Measurements from ENCODE around the gene MTCH2. TPM values are rescaled to one million over a fixed set of nuclear protein-coding genes. Genes with fewer than 3 reads are reported as not detected.

MTCH2 gene
- polyA plus RNA-seq, 1 donor (not counting 4 experiments of a cell fraction or from before 2014, with no cell fraction given) = 185 TPM

DNA sequence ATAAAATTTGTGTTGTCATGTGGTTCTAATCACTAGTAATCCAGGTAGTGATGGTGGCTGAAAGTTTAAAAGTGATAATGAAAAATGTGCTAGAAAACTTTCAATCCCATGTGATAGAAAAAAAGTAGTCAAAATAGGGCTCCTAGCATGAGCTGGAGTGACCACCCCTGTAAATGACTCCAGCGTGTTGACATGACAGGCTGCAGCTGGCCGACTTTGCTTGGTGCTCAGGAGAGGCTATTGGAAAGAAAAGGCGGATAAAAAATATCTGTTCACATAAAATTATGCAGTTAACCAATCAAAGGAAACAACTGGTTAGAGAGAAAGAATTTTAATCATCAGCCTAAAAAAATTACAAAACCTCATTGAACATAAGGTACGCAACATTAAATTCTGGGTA lies 16.9 kb upstream of the MTCH2 start:
- TF ChIP-seq CTCF (optimal IDR thresholded peaks at IDR 0.05 in 1 of 3, IDR thresholded peaks at IDR 0.05 in 1 of 3, conservative IDR thresholded peaks at IDR 0.05 in 1 of 3; ENCODE audit: extremely low read depth in 1 of 3, insufficient read depth in 2 of 3, low read length in 3 of 3) (no peak), EZH2 (IDR thresholded peaks at IDR 0.05; ENCODE audit: low read length) (no peak)
- no peak overlapping the region for H3K9ac ChIP-seq (ENCODE audit: control insufficient read depth, extremely low read depth, insufficient read depth, low read length)
- H3K4me1 ChIP-seq (ENCODE audit: control insufficient read depth, extremely low read depth, insufficient read depth, low read length) = peaks cover 6% of the 10 kb centered on the region
- FAIRE-seq (no peak), DNase-seq (ENCODE audit: low read depth, low spot score) (no peak)
- no peaks in the 10 kb centered on the region for H3K9me1 ChIP-seq (ENCODE audit: control insufficient read depth, extremely low read depth, insufficient read depth, low read length)
- no peaks in the 10 kb centered on the region for H3K27me3 ChIP-seq (ENCODE audit: control insufficient read depth, extremely low read depth, insufficient read depth, low read length)
- H3K9me3 ChIP-seq (ENCODE audit: control insufficient read depth, low read depth, low read length) = no peaks in the 10 kb centered on the region
- dilution Hi-C loops (cut with MboI; ENCODE audit: extremely low pct_ligation_motif_present, low sequenced_read_pairs) = no loop called here
- H4K20me1 ChIP-seq (ENCODE audit: control insufficient read depth, extremely low read depth, insufficient read depth, low read length) = no peaks in the 10 kb centered on the region
- no peaks in the 10 kb centered on the region for H3K79me2 ChIP-seq (ENCODE audit: control insufficient read depth, insufficient read depth, low read length)
- H3K4me2 ChIP-seq (ENCODE audit: control insufficient read depth, extremely low read depth, insufficient read depth, low read depth, low read length) = no peak overlapping the region
- H3K4me3 ChIP-seq (ENCODE audit: control insufficient read depth in 2 of 3, extremely low read depth in 1 of 3, insufficient read depth in 2 of 3, low read depth in 1 of 3, low read length in 3 of 3) = no peak overlapping the region
- H3K36me3 ChIP-seq (ENCODE audit: control insufficient read depth in 2 of 2, extremely low read depth in 1 of 2, insufficient read depth in 2 of 2, low read length in 2 of 2) = no peaks in the 10 kb centered on the region
- no peak overlapping the region for H3K27ac ChIP-seq (ENCODE audit: control insufficient read depth, insufficient read depth, low read length)
- no peak overlapping the region for H2AFZ ChIP-seq (ENCODE audit: control insufficient read depth, low read length)

GRCh38 chr11:47656260-47656885 lies 14.0 kb upstream of the MTCH2 start:
- H3K36me3 ChIP-seq (ENCODE audit: control insufficient read depth in 2 of 2, extremely low read depth in 1 of 2, insufficient read depth in 2 of 2, low read length in 2 of 2) = no peaks in the 10 kb centered on the region
- DNase-seq (ENCODE audit: low read depth, low spot score) = no peak
- no peaks in the 10 kb centered on the region for H3K4me1 ChIP-seq (ENCODE audit: control insufficient read depth, extremely low read depth, insufficient read depth, low read length)
- H3K79me2 ChIP-seq (ENCODE audit: control insufficient read depth, insufficient read depth, low read length) = no peaks in the 10 kb centered on the region
- H3K9ac ChIP-seq (ENCODE audit: control insufficient read depth, extremely low read depth, insufficient read depth, low read length) = no peak overlapping the region
- no peak overlapping the region for H3K4me2 ChIP-seq (ENCODE audit: control insufficient read depth, extremely low read depth, insufficient read depth, low read depth, low read length)
- no peaks in the 10 kb centered on the region for H3K9me1 ChIP-seq (ENCODE audit: control insufficient read depth, extremely low read depth, insufficient read depth, low read length)
- H3K9me3 ChIP-seq (ENCODE audit: control insufficient read depth, low read depth, low read length) = no peaks in the 10 kb centered on the region
- H4K20me1 ChIP-seq (ENCODE audit: control insufficient read depth, extremely low read depth, insufficient read depth, low read length) = no peaks in the 10 kb centered on the region
- H3K4me3 ChIP-seq (ENCODE audit: control insufficient read depth in 2 of 3, extremely low read depth in 1 of 3, insufficient read depth in 2 of 3, low read depth in 1 of 3, low read length in 3 of 3) = no peak overlapping the region
- dilution Hi-C loops (cut with MboI; ENCODE audit: extremely low pct_ligation_motif_present, low sequenced_read_pairs) = no loop called here
- H3K27ac ChIP-seq (ENCODE audit: control insufficient read depth, insufficient read depth, low read length) = no peak overlapping the region
- H2AFZ ChIP-seq (ENCODE audit: control insufficient read depth, low read length) = no peak overlapping the region
- TF ChIP-seq CTCF (optimal IDR thresholded peaks at IDR 0.05 in 1 of 3, IDR thresholded peaks at IDR 0.05 in 1 of 3, conservative IDR thresholded peaks at IDR 0.05 in 1 of 3; ENCODE audit: extremely low read depth in 1 of 3, insufficient read depth in 2 of 3, low read length in 3 of 3) (no peak), EZH2 (IDR thresholded peaks at IDR 0.05; ENCODE audit: low read length) (no peak)
- FAIRE-seq = no peak
- no peaks in the 10 kb centered on the region for H3K27me3 ChIP-seq (ENCODE audit: control insufficient read depth, extremely low read depth, insufficient read depth, low read length)

Data from keratinocyte (primary cell).